Esophagus muscularis mucosa (tissue), 4 donors: ENCODE measurements around the gene PTPRN2. TPM values are rescaled to one million over a fixed set of nuclear protein-coding genes. Genes with fewer than 3 reads are reported as not detected.

Source experiments
- DNase-seq: peaks from one replicate; pipeline ENCODE4 v3.0.0-alpha.2; 2017; ENCODE audit errors: extremely low spot score
- H3K27ac ChIP-seq, 4 donors: fragments of 200-600 bp; sonication (generic); replicated peaks in 1 of 4; 1 replicate in 3 of 4; 2 replicates in 1 of 4; pipeline ENCODE4 v1.5.1; 2016 to 2019; ENCODE audit warnings: mild to moderate bottlenecking in 1 of 4
- H3K27me3 ChIP-seq, 4 donors: fragments of 200-600 bp; sonication (generic); one replicate each; pipeline versions ENCODE4 v1.5.1 to v1.6.0; 2016 to 2019
- H3K36me3 ChIP-seq, 4 donors: fragments of 200-600 bp; sonication (generic); one replicate each; pipeline ENCODE4 v1.5.1; 2016 to 2019
- H3K4me1 ChIP-seq, 4 donors: fragments of 200-600 bp; sonication (generic); one replicate each; pipeline ENCODE4 v1.5.1; 2016 to 2019
- H3K4me3 ChIP-seq, 4 donors: fragments of 200-600 bp; sonication (generic); 1 replicate in 2 of 4; 2 replicates in 2 of 4; pipeline ENCODE4 v1.5.1; 2016 to 2019; ENCODE audit warnings: mild to moderate bottlenecking in 4 of 4, moderate library complexity in 1 of 4
- H3K9me3 ChIP-seq, 4 donors: fragments of 200-600 bp; sonication (generic); 1 replicate in 3 of 4; 2 replicates in 1 of 4; pipeline ENCODE4 v1.5.1; 2016 to 2019
- EP300 ChIP-seq: sonication (generic); formaldehyde crosslinking; IDR thresholded peaks from one replicate; pipeline ENCODE4 v1.6.1; 2017; ENCODE audit warnings: antibody characterized with exemption
- POLR2A ChIP-seq: fragments of 450-650 bp; IDR thresholded peaks from one replicate; pipeline ENCODE4 v1.6.1; 2017; ENCODE audit warnings: antibody characterized with exemption, moderate library complexity, mild to moderate bottlenecking, low read depth
- POLR2AphosphoS5 ChIP-seq, 2 donors: sonication (generic); formaldehyde crosslinking; IDR thresholded peaks; one replicate each; pipeline ENCODE4 v1.6.1; 2017; ENCODE audit warnings: antibody characterized with exemption in 2 of 2
- WGBS: methylation state at CpG from one replicate; pipeline ENCODE4 v1.1.5; 2018; 5-methylcytosine and 5-hydroxymethylcytosine counted together
- intact Hi-C: fragments of 100-400 bp; cut with DNase I; formaldehyde crosslinking; loops from one replicate; pipeline ENCODE4 v1.15.1; 2023
- total RNA-seq, 4 donors: library from RNA; depleted of rRNA; stranded (reverse); fragments of >200 nt; gene quantifications; one replicate each; pipeline versions ENCODE4 v1.1.0 to v1.2.1, GENCODE V29; 2016
- TF ChIP-seq, protein P1 (sequence below), 3 experiments: fragments of 200-600 bp in 2 of 3; fragments of 450-650 bp in 1 of 3; sonication (generic) in 2 of 3; IDR thresholded peaks; one replicate each; pipeline ENCODE4 v1.5.1; 2017 to 2019; ENCODE audit warnings: antibody characterized with exemption in 3 of 3, mild to moderate bottlenecking in 2 of 3, moderate library complexity in 1 of 3

Gene PTPRN2
- total RNA-seq, 4 donors from 2014 or later = 2.1 to 3.1 (median 3.1) TPM

DNA sequence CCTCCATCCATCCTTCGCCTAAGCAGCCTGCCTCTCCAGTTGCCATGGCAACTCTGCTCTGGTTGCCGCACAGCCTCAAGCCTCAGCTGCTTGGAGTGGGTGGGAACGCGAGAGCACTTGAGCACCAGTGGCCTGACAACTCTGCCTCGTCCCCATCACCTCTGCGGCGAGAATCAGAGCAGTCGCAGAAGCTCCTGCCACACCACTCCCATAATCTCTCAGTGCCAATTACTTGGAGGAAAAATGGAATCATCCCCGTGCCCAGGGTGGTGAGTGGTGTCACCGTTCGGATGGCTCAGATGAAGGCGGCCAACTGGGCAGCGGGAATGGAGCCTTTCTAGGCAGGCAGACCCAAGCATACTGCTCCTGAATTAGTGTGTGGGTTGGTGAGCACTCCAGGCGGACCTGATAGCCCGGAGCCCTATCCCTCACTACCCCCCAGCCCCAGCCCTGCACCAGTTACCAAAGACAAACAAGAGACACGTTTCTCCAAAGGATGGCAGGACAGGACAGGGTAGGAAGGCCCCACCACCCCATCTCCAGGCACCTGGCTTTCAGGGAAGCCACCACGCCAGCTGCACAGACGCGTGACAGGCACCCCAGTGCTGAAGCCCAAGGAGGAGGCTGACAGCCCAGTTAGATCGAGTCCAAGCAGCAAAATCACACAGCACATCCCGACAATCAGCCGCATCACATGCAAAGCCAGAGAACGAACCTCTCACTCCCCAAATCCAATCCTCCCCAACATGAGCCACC, 335.4 kb downstream of the PTPRN2 start:
- H3K27me3 ChIP-seq = peaks cover 0 to 5% (median 0%) of the 10 kb centered on the region in 4 donors
- no peak overlapping the region for H3K27ac ChIP-seq
- WGBS = 69% methylated on average over 6 of the region's 23 CpGs
- TF ChIP-seq POLR2AphosphoS5 (IDR thresholded peaks at IDR 0.05) (no peak), POLR2A (no peak), EP300 (no peak)
- TF ChIP-seq, protein P1, sequence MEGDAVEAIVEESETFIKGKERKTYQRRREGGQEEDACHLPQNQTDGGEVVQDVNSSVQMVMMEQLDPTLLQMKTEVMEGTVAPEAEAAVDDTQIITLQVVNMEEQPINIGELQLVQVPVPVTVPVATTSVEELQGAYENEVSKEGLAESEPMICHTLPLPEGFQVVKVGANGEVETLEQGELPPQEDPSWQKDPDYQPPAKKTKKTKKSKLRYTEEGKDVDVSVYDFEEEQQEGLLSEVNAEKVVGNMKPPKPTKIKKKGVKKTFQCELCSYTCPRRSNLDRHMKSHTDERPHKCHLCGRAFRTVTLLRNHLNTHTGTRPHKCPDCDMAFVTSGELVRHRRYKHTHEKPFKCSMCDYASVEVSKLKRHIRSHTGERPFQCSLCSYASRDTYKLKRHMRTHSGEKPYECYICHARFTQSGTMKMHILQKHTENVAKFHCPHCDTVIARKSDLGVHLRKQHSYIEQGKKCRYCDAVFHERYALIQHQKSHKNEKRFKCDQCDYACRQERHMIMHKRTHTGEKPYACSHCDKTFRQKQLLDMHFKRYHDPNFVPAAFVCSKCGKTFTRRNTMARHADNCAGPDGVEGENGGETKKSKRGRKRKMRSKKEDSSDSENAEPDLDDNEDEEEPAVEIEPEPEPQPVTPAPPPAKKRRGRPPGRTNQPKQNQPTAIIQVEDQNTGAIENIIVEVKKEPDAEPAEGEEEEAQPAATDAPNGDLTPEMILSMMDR (IDR thresholded peaks at IDR 0.05) = no peak
- intact Hi-C loops = no loop called here
- H3K9me3 ChIP-seq = no peaks in the 10 kb centered on the region
- H3K4me3 ChIP-seq = no peak overlapping the region
- H3K36me3 ChIP-seq = no peaks in the 10 kb centered on the region
- H3K4me1 ChIP-seq = no peaks in the 10 kb centered on the region
- DNase-seq = no peak

- no peak for DNase-seq
- TF ChIP-seq, protein P1 (IDR thresholded peaks at IDR 0.05) = no peak
- TF ChIP-seq POLR2AphosphoS5 (IDR thresholded peaks at IDR 0.05) = no peak
- no peak for TF ChIP-seq EP300
- no peak for TF ChIP-seq POLR2A
- intact Hi-C loops = no loop called here
- Histone ChIP-seq H3K27me3 (peaks cover 0 to 5% (median 0%) of the 10 kb centered on the region in 4 donors), H3K27ac (no peak overlapping the region), H3K9me3 (no peaks in the 10 kb centered on the region), H3K4me3 (no peak overlapping the region), H3K36me3 (no peaks in the 10 kb centered on the region), H3K4me1 (no peaks in the 10 kb centered on the region)
- WGBS = 88% methylated on average over 18 of the region's 18 CpGs
Observed at GRCh38 chr7:158251061-158251965, 336.3 kb downstream of the PTPRN2 start.

DNA sequence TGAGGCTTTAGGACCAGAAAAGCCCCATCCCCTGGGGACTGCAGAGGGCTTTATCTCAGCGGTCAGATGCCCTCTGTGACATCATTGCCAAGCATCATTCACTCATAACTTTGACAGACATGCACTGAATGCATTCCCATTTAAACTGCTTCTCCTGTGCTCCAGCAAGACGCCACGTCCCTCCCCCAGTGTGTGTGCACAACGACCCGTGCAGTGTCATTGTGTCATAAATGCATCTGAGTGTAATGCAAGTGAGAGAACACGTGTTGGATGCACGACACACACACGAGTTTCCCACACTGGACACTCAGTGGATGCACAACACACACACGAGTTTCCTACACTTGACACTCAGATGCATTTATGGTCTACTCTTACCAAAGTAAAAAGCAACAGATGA, 337.9 kb downstream of the PTPRN2 start:
- intact Hi-C loops = no loop called here
- 77% methylated on average over 9 of the region's 9 CpGs for WGBS
- Histone ChIP-seq H3K4me3 (no peak overlapping the region), H3K27ac (no peak overlapping the region), H3K36me3 (no peaks in the 10 kb centered on the region), H3K4me1 (no peaks in the 10 kb centered on the region), H3K9me3 (no peaks in the 10 kb centered on the region), H3K27me3 (no peaks in the 10 kb centered on the region)
- no peak for DNase-seq
- no peak for TF ChIP-seq POLR2A
- TF ChIP-seq EP300 = no peak
- TF ChIP-seq, protein P1 (IDR thresholded peaks at IDR 0.05) = no peak
- TF ChIP-seq POLR2AphosphoS5 (IDR thresholded peaks at IDR 0.05) = no peak

DNA sequence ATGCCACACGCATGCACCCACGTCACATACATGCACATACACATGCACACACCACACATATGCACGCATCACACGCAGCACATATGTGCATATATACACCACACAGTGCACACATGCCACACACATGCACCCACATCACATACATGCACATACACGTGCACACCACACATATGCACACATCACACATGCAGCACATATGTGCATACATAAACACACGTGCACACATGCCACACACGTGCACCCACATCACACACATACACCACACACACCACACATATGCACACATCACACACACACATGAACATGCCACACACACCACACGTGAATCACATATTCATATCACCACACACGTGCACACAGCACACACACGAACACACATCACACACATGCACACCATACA, 338.8 kb downstream of the PTPRN2 start:
- 54% methylated on average over 8 of the region's 10 CpGs for WGBS

More for the DNA sequence above, 338.8 kb downstream of the PTPRN2 start:
- Histone ChIP-seq H3K27me3 (no peaks in the 10 kb centered on the region), H3K36me3 (no peaks in the 10 kb centered on the region), H3K9me3 (no peaks in the 10 kb centered on the region), H3K4me1 (no peaks in the 10 kb centered on the region), H3K27ac (no peak overlapping the region), H3K4me3 (no peak overlapping the region)
- no peak for DNase-seq
- TF ChIP-seq EP300 = no peak
- TF ChIP-seq POLR2A = no peak
- TF ChIP-seq, protein P1 (IDR thresholded peaks at IDR 0.05) = no peak
- no peak for TF ChIP-seq POLR2AphosphoS5 (IDR thresholded peaks at IDR 0.05)
- intact Hi-C loops = no loop called here
